Stimulated activated CD4-positive, alpha-beta T cell treated with anti-CD3 and anti-CD28 coated beads, Interleukin-2, amount 100 ng/mL, for 4 hours (primary cell): ENCODE data around the gene MIF4GD.
"Not testable (repeated sequence)": the region's sequence is repeated elsewhere in the genome, so short reads cannot be mapped to it uniquely, and the experiment has no call there.

Source experiments
- DNase-seq: peaks from one replicate; pipeline ENCODE4 v3.0.0-alpha.2; 2020; ENCODE audit warnings: low read depth

The MIF4GD gene, protein sequence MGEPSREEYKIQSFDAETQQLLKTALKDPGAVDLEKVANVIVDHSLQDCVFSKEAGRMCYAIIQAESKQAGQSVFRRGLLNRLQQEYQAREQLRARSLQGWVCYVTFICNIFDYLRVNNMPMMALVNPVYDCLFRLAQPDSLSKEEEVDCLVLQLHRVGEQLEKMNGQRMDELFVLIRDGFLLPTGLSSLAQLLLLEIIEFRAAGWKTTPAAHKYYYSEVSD

DNA sequence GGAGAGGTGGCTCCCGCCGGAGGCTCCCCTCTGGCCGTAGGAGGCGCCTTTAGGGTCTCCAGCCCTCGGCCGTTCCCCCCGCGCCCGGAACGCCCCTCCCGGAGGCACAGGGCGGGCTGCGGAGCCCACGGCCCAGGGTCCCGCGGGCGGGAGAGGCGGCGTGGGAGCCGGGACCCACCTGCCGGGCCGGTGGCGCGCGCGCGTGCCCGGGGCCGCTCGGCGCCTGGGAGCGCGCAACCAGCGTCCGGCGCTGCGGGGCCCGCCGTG is at the start of gene MIF4GD:
MIF4GD (minus strand) TSS at position 266 of the 267 bp plus-strand sequence. CDS start 1,036 bp downstream, outside the sequence.
- no peak for DNase-seq

DNA sequence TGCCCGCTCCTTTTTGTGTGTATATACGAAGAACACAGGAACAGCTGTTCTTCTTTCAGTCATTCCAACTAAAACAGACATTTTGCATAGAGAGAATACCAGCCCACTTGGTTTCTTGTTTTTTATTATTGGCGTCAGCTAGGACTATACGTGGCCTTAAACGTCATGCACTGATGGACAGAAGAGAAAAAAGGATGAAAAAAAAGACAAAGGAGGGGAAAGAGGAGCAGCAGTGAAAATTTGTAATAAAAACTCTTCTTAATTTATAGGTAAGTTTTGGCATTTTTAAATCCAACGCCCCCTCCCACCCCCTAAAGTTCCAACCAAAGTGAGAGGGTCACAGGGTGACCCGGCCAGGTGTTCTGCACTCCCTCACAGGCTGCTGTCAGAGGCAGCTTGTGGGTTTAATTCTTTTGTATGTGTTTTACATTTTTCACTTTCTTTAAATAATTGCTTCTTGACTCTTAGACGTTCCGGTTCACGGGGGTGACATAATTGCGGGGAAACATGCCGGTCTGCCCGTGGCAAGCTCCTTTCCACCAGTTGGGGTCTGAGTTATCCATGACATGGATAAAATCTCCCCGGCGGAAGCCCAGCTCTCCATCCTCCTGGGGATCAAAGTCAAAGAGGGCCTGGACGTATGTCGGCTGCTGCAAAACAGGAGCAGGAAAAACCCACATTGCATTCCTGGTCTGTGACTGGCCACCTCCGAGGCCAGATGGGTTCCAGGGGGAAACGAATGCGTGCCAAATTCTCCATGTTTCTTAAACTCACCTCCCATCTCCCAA is 49.1 kb upstream of the MIF4GD start:
- no peak for DNase-seq

DNA sequence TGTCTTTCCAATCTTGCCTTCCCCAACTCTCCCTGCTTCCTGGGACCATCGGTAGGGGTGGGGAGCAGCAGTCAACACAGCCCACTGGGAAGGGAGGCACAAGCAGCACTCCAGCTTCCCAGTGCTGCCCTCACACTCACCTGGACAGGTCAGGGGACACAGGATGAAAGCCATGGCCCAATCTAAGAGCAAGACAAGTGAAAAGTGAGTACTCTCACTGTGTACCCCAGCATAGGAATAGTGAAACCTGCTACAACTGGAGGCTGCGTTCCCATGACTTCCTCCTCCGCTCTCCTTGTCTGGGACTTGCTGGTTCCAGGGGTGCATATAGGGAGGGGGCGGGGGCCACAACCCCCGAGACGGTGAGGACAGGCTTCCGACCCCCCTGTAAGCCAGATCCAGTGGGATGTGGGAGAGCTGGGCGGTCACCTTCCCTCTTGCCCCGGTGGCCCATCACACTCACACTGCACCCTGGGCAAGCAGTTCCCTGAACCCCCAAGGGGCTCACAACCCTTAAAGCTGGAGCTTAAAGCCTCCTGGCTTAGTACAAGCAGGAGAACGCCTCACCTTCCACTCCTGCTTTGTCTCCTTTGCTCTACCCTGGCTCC is 47.7 kb upstream of the MIF4GD start:
- DNase-seq, result no peak

DNA sequence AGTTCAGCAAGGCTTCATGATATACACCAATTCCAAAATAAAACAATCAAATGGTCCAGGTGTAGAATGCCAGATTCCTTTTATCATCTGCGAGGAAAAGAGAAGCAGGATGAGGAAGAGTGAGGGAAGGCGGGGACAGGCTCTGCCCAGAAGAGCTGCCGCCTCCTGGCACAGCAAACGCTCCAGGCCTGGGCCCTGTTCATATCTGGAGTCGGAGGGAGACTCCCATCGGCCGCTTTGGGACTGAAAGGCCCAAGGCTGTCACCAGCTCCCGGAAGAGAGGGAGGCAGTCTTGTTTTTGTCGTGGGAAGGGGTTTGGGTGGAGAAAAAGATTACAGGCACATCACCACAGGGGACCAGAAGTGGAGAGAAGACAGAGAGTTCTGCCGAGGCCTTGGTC is 47.2 kb upstream of the MIF4GD start:
- DNase-seq, result no peak

DNA sequence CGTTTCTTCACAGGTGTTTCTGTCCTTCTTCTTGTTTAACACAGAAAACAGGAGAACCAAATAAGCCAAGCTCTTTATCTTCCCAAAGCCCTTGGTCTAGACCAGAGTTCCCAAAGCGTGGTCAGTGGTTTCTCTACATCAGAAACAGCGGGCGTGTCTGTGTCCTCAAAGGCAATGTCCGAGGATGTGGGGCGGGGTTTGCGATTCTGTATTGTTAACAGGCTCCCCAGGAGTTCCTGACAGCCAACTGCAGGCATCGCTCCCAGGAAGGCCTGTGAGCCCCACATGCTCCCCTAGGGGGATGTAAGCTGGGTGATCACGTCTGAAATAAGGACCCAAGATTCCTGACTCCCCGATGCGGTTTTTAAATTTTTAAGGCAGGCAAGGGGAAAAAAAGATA is 46.6 kb upstream of the MIF4GD start:
- DNase-seq, result no peak

DNA sequence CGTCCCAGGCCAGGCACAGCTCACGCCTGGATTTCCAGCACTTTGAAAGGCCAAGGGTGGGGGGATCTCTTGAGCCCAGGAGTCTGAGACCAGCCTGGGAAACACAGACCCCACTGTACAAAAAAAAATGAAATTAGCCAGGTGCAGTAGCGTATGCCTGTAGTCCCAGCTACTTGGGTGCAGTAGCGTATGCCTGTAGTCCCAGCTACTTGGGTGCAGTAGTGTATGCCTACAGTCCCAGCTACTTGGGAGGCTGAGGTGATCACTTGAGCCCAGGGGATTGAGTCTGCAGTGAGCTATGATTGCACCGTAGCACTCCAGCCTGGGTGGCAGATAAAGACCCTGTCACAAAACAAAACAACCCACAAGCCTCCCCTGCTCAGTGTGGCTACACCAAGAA is 45.2 kb upstream of the MIF4GD start:
- DNase-seq, result no peak

DNA sequence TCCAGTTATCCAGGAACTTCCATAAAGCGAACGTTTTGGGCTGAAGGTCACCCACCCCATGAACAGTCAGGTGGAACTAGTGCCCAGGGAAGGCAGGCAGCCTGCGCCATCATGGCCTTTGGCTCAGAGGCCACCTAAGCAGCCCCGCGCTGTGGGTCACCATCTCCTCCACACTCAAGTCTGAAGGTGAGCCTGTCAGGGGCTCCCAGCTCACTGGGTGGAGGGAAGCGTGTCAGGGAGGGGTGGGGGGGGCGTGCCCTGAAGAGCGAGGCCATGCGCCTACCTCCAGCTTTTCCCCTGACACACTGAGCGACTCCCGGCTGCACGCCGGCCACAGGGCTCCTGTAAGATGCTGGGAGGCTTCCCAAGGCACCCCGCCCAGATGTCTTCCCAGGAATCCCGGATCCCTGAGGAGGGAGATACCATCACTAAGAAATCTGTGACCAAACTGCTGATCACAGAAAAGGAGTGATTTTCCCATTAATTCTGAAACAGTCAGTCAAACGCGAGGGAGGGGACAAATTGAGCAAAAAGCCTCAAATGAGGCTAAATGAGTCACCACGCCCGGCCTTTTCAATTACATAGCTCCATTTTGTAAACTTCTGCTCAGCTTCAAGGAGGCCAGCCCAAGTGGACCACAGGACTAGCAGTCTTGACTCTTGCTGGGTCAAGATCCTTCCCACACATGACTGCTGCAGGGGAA is 44.7 kb upstream of the MIF4GD start:
- no peak for DNase-seq

DNA sequence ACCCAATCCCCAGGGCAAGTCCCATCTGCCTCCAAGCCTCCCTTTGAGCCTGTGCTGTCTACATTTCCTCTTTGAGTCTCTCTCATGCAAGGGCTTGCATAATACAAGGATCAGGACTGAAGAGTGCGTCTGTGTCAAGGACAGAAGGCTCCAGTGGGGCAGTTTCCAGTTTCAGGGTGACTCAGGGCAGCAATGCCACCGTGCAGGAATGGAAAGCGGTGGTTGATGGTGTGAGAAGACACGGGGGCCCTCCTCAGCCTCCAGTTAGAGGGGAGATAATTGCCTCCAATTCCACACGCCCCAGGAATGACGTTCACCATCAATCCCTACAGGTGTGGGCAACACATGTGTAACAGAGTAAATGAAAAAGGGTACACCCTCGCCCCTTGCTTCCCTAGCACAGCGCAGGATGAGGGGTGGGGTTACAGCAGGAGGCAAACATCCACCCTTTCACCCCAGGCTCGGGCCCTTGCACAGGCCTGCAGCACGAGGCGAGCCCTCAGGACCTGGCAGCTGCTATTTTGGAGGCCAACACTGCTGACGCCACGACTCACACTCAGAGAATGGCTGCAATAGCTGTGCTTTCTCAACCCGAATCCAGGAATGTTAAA is 43.0 kb upstream of the MIF4GD start:
- no peak for DNase-seq

DNA sequence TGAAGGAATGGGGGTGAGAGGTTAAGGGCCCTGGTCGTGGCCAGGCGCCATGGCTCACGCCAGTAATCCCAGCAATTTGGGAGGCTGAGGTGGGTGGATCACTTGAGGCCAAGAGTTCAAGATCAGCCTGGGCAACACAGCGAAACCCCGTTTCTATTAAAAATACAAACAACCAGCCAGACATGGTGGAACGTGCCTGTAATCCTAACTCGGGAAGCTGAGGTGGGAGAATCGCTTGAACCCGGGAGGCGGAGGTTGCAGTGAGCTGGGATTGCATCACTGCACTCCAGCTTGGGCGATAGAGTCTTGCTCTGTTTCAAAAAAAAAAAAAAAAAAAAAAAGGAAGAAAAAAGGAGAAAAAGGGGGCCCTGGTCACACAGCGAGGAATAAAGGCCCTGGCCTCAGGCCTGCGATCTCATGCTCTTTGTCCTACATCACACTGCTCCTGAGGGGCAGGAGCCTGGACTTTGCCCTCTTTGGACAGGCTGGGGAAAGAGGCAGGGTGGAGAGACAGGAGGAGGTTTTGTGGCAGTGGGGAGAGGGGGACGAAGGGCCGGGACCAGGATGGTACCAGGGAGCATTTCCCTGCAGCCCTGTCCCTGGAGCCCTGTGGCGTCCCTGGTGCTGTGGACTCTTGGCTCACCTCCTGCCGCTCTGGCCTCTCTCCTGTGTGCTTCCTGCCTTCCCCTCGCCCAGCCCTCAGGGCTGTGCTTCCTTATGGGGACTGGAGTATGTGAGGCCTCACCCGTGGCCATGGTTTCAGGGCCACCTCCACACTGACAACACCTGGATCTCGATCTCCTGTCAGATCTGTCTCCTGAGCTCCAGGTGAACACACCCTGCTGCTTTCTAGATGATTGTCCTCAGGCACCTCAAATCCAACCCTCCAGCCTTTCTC is 38.0 kb upstream of the MIF4GD start:
- no peak for DNase-seq

DNA sequence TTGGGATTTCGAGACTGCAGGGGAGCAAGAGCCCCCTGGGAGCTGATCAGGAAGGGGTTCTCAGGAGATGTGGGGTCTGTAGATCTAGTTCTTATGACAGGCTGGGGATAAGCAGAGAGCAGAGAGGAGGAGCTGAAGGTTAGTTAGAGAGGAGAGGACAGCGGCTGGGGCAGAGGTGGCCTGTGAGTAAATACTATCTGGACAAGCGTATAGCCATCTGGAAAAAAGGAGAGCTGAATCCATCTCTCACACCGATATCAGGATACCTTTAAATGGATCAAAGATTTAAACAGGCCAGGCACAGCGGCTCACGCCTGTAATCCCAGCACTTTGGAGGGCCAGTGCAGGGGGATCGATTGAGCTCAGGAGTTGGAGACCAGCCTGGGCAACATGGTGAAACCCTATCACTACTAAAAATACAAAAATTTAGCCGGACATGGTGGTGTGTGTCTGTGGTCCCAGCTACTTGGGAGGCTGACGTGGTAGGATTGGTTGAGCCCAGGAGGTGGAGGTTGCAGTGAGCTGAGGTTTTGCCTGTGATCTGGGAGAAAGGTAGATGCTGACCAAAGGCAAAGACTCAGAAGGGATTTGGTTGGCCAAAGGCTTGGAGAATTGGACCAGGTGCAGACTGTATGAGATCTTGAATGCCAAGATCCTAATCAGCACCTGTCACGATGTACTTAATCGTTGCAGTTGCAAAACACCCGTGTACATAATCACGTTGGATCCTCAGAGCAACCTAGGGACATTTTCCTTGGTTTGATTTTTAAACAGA is 37.1 kb upstream of the MIF4GD start:
- no peak for DNase-seq

DNA sequence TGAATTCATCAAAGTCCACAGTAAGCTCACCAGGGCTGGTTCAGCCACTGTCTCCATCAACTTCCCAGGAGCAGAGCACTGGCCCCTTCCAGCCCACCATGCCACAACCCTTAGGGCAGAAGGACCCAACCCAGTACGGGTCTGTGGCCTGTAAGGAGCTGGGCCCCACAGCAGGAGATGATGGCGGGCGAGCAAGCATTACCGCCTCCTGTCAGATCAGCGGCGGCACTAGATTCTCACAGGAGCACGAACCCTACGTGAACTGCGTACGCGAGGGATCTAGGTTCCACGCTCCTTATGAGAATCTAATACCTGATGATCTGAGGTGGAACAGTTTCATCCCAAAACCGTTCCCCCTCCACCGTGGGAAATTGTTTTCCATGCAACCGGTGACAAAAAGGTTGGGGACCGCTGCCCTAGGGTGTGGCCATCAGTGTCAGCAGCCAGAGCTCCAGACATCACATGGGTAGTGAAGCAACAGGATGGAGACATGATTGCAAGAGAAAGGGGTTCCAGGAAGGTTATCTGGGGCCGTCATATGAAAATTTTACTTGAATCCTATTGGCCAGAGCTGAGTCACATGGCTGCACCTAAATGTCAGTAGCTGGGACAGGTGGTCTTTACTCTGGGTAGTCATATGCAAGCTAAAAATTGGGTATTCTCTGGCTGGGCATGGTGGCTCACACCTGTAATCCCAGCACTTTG is 30.6 kb upstream of the MIF4GD start:
- DNase-seq, result no peak

DNA sequence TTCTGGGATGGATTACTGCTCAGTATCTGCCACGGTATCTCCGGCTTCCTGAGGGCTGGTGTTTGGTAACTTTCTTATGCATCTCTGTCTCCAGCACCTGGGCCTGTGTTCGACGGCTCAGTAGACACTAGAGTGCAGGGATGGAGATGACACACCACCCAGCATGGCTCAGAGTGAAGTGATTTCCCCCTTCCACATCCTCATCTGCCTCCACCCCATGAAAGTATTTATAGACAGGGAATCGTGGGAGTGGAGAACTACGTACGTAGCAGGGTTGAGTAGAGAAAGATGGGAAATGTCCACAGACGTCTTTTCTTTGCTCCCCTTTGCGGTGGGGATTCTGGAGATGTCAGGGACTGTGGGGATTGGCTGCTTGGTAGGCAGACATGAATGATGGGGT is 30.0 kb upstream of the MIF4GD start:
- no peak for DNase-seq

DNA sequence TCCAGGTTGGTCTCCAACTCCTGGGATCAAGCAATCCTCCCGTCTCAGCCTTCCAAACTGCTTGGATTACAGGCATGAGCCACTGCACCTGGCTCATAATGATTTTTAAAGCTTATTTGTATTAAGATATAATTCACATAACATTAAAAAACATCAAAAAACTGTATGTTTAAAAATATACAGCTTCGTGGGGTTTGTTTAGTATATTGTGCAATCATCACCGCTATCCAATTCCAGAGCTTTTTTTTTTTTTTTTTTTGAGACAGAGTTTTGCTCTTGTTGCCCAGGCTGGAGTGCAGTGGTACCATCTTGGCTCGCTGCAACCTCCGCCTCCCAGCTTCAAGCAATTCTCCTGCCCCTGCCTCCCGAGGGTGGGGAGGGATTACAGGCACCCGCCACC is 29.2 kb upstream of the MIF4GD start:
- no peak for DNase-seq

DNA sequence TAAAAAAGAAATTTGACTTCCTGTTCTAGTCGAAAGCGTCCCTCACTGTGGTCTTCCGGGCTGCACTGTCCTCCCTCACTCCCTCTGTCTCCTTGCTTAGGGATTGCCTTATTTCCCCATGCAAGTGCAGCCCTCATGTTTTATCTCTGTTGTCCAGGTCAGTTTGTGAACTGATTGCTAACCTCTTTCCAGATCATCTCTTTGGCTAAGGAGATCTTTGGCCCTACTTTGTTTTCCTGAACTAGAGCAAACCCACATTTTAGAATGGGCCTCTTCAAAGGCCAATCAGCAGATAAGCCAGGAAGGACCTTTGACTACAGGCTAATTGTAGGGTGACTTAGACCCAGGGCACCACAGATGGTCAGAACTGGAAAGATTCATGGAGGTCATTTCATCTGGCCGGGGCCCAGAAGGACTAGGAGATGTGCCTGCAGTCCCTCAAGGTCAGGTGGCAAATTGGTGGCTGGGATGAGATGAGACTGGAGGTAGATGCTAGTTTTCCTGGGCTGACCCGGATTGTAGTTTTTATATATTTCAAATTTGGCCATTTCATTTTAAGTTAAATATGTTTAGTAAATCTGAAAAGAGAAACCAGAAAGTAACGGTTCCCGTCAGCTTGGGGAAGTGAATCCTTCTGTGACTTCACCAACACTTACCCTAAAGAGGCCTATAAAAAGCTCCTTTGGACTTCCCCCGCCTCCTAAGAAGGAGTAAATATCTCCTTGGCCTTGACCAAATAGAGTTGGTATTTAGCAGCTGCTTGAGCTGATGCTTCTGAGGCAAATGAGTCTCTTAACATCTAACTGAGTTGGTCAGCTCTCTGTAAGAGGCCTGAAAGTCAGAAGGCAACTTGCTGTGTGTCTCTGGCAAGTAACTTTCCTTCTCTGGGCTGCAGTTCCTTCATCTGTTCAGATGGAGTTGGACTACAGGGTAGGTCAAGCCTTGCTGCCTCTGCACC is 24.4 kb upstream of the MIF4GD start:
- DNase-seq, result no peak

DNA sequence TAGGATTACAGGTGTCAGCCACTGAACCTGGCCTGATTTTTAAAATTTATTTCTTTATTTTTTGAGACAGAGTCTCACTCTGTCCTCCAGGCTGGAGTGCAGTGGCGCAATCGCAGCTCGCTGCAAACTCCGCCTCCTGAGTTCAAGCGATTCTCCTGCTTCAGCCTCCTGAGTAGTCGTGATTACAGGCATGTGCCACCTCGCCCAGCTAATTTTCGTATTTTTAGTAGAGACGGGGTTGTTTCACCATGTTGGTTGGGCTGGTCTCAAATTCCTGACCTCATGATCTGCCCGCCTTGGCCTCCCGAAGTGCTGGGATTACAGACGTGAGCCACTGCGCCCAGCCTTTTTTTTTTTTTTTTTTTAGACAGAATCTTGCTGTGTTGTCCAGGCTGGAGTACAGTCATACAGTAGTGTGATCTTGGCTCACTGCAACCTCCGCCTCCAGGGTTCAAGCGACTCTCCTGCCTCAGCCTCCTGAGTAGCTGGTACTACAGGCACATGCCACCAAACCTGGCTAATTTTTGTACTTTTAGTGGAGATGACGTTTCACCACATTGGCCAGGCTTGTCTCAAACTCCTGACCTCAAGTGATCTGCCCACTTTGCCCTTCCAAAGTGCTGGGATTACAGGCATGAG is 21.9 kb upstream of the MIF4GD start:
- DNase-seq, result not testable (repeated sequence)

DNA sequence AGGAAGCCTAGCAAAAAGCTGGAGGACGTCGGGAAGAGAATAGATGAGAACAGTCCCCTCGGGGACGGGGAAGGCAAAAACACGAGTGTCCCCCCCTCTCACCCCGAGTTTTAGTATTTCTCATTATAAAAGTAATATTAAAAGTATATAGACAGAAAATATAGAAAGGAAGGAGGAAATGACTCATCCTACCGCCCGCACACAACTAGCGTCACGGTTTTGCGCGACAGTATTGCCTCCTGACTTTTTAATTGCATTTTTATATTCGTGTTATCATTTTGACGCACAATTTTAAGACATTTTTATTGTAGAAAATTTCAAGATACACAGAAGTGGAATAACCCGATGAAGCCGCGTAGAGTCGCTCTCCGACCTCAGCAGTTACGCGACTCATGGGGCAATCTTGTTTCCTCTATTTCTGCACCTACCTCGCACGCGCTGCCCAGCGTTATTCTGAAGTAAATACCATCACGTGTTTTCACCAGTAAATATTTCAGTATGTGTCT is 18.9 kb upstream of the MIF4GD start:
- DNase-seq, result peak; percentile 62

DNA sequence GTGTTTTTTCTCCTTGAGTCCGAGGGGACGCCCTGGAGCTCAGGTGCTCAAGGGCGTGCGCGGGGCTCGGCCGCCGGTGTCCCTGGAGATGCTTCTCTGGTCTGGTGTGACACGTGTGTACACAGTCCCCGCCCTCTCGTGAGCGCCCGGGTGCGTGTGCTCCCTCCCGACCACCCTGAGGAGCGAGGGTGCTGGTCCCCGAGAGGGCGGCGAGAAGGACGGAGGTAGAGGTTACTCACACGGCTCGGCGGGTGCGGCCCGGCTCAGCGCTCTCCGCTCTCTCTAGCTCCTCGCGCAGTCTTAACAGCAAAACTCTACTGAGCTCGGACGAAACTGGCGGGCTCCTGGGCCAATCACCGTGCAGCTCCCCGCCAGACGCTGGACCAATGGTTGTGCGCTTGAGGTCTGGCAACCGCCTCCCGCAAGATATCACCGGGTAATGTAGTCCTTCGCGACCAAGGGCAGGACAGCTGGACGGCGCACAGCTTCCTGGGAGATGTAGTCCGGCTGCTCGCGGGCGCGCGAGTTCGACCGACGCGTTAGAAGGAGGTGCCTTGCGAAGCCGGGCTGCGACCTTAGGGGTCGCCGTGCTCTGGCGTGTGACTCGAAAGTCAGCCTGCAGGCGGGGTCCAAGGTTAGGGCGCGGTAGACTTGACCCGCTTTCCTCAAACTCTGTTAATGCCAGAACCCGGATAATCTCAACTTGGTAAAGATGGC is 18.2 kb upstream of the MIF4GD start, which contains the start of gene SLC25A19:
SLC25A19 (minus strand) TSS at position 319 of the 717 bp plus-strand sequence. CDS start 2,669 bp downstream, outside the sequence.
- DNase-seq, result peak; percentile 95
